Panc1 (cell line): Measurements from ENCODE around the gene ZNF474. TPM values are rescaled to one million over a fixed set of nuclear protein-coding genes. Genes with fewer than 3 reads are reported as not detected.

Experiments
- ATAC-seq: fragments of 200-7000 bp; cut with Tn5 transposase; 2 replicates; pipeline ENCODE4 v1.9.1; 2020; ENCODE audit warnings: mild to moderate bottlenecking, moderate library complexity
- BruUV-seq: library from RNA; stranded (reverse); fragments of 400-500 nt; replicated peaks from 2 replicates; lab custom pipeline; 2021; lab: Mats Ljungman, UMichigan
- CTCF ChIA-PET: fragments of 300-600 bp; sonication (Branson Sonifier 250); formaldehyde crosslinking; loops from one replicate; lab custom pipeline; 2022; ENCODE audit warnings: antibody characterized with exemption; lab: Charles Lee
- POLR2A ChIA-PET: fragments of 300-600 bp; sonication (Branson Sonifier 250); formaldehyde crosslinking; loops from one replicate; lab custom pipeline; 2022; ENCODE audit warnings: antibody characterized with exemption; lab: Charles Lee
- DNase-seq: peaks from one replicate; pipeline ENCODE4 v3.0.0-alpha.2; 2010; ENCODE audit warnings: low read depth, low spot score
- H3K27ac ChIP-seq: 2 replicates; pipeline ENCODE4 v1.5.1; 2011; ENCODE audit warnings: mild to moderate bottlenecking, low read length, inconsistent platforms
- H3K27me3 ChIP-seq: fragments of 200-500 bp; sonication (Bioruptor generic); 2 replicates; pipeline ENCODE4 v1.6.0; 2014; ENCODE audit warnings: low read length, inconsistent platforms; ENCODE audit not compliant: control insufficient read depth, insufficient read depth
- H3K36me3 ChIP-seq: fragments of 200-500 bp; sonication (Bioruptor generic); 2 replicates; pipeline ENCODE4 v1.5.1; 2014; ENCODE audit warnings: inconsistent platforms, mild to moderate bottlenecking, low read length, moderate library complexity; ENCODE audit not compliant: control insufficient read depth, insufficient read depth
- H3K4me1 ChIP-seq: 2 replicates; pipeline ENCODE4 v1.5.1; 2011; ENCODE audit warnings: inconsistent platforms, mild to moderate bottlenecking, low read length, moderate library complexity; ENCODE audit not compliant: control insufficient read depth, insufficient read depth
- H3K4me3 ChIP-seq, 2 experiments: 2 replicates each; pipeline ENCODE4 v1.5.1; 2011 to 2012; ENCODE audit warnings: low read depth in 2 of 2, low read length in 2 of 2, mild to moderate bottlenecking in 2 of 2, inconsistent platforms in 1 of 2, moderate library complexity in 1 of 2
- H3K9me3 ChIP-seq: fragments of 200-500 bp; sonication (Bioruptor generic); 2 replicates; pipeline ENCODE4 v1.5.1; 2014; ENCODE audit warnings: low read depth, mild to moderate bottlenecking, inconsistent platforms, low read length, moderate library complexity; ENCODE audit not compliant: control insufficient read depth, insufficient read depth
- POLR2AphosphoS5 ChIP-seq: IDR thresholded peaks from 2 replicates; pipeline ENCODE4 v1.6.1; 2012; ENCODE audit warnings: mild to moderate bottlenecking, low read depth, low read length, moderate library complexity
- SIN3A ChIP-seq: IDR thresholded peaks from 2 replicates; pipeline ENCODE4 v1.6.1; 2012; ENCODE audit warnings: low read depth, mild to moderate bottlenecking, low read length, moderate library complexity, borderline replicate concordance; ENCODE audit not compliant: insufficient read depth
- TCF7L2 ChIP-seq: IDR thresholded peaks from 2 replicates; pipeline ENCODE4 v1.6.1; 2011; ENCODE audit warnings: mild to moderate bottlenecking, low read depth, low read length, inconsistent platforms
- in situ Hi-C: cut with HindIII; loops from 2 replicates; pipeline ENCODE4 v1.10.0; 2016; ENCODE audit warnings: low sequenced_read_pairs, low pct_unique_long_range_greater_than_20kb
- intact Hi-C: fragments of 100-400 bp; cut with micrococcal nuclease; formaldehyde crosslinking; loops from one replicate; pipeline ENCODE4 v1.10.0; 2022; ENCODE audit not compliant: unreplicated experiment
- total RNA-seq: library from RNA; stranded (reverse); gene quantifications from one replicate; pipeline ENCODE4 v1.2.1, GENCODE V29; 2021; ENCODE audit not compliant: unreplicated experiment
- TF ChIP-seq, protein P1 (sequence below), 2 experiments: IDR thresholded peaks; 2 replicates each; pipeline ENCODE4 v1.6.1; 2011 to 2012; ENCODE audit warnings: low read depth in 2 of 2, control low read depth in 1 of 2, low read length in 1 of 2, mild to moderate bottlenecking in 1 of 2, moderate library complexity in 1 of 2; ENCODE audit not compliant: insufficient read depth in 1 of 2
- TF ChIP-seq, protein P2 (sequence below): fragments of 450-650 bp; IDR thresholded peaks from 2 replicates; pipeline ENCODE4 v1.5.1; 2017; ENCODE audit warnings: mild to moderate bottlenecking

ZNF474 gene
- total RNA-seq, 1 experiment from 2014 or later, result not detected

- ChIA-PET CTCF (no interaction called here), POLR2A (no interaction called here)
- no peak for ATAC-seq
- in situ Hi-C loops (no loop called here), intact Hi-C loops (no loop called here)
- Histone ChIP-seq H3K36me3 (no peaks in the 10 kb centered on the region), H3K27ac (no peak overlapping the region), H3K4me3 (no peak overlapping the region), H3K27me3 (no peaks in the 10 kb centered on the region), H3K9me3 (no peaks in the 10 kb centered on the region), H3K4me1 (no peaks in the 10 kb centered on the region)
- TF ChIP-seq, protein P1, sequence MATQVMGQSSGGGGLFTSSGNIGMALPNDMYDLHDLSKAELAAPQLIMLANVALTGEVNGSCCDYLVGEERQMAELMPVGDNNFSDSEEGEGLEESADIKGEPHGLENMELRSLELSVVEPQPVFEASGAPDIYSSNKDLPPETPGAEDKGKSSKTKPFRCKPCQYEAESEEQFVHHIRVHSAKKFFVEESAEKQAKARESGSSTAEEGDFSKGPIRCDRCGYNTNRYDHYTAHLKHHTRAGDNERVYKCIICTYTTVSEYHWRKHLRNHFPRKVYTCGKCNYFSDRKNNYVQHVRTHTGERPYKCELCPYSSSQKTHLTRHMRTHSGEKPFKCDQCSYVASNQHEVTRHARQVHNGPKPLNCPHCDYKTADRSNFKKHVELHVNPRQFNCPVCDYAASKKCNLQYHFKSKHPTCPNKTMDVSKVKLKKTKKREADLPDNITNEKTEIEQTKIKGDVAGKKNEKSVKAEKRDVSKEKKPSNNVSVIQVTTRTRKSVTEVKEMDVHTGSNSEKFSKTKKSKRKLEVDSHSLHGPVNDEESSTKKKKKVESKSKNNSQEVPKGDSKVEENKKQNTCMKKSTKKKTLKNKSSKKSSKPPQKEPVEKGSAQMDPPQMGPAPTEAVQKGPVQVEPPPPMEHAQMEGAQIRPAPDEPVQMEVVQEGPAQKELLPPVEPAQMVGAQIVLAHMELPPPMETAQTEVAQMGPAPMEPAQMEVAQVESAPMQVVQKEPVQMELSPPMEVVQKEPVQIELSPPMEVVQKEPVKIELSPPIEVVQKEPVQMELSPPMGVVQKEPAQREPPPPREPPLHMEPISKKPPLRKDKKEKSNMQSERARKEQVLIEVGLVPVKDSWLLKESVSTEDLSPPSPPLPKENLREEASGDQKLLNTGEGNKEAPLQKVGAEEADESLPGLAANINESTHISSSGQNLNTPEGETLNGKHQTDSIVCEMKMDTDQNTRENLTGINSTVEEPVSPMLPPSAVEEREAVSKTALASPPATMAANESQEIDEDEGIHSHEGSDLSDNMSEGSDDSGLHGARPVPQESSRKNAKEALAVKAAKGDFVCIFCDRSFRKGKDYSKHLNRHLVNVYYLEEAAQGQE (IDR thresholded peaks at IDR 0.05; ENCODE audit: insufficient read depth in 1 of 2, low read depth in 2 of 2, low read length in 1 of 2), result no peak
- no peak for TF ChIP-seq POLR2AphosphoS5
- TF ChIP-seq SIN3A, result no peak
- TF ChIP-seq, protein P2, sequence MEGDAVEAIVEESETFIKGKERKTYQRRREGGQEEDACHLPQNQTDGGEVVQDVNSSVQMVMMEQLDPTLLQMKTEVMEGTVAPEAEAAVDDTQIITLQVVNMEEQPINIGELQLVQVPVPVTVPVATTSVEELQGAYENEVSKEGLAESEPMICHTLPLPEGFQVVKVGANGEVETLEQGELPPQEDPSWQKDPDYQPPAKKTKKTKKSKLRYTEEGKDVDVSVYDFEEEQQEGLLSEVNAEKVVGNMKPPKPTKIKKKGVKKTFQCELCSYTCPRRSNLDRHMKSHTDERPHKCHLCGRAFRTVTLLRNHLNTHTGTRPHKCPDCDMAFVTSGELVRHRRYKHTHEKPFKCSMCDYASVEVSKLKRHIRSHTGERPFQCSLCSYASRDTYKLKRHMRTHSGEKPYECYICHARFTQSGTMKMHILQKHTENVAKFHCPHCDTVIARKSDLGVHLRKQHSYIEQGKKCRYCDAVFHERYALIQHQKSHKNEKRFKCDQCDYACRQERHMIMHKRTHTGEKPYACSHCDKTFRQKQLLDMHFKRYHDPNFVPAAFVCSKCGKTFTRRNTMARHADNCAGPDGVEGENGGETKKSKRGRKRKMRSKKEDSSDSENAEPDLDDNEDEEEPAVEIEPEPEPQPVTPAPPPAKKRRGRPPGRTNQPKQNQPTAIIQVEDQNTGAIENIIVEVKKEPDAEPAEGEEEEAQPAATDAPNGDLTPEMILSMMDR, result no peak
- no peak for TF ChIP-seq TCF7L2
- no peak for DNase-seq
- no TSS peak for BruUV-seq
Observed at GRCh38 chr5:122180146-122180712, 50.9 kb downstream of the ZNF474 start.

- no peaks in the 10 kb centered on the region for H3K27me3 ChIP-seq
- intact Hi-C loops (no loop called here), in situ Hi-C loops (no loop called here)
- no TSS peak for BruUV-seq
- CTCF ChIA-PET, result no interaction called here
- POLR2A ChIA-PET, result no interaction called here
- no peaks in the 10 kb centered on the region for H3K36me3 ChIP-seq
- ATAC-seq, result no peak
- H3K4me3 ChIP-seq, result no peak overlapping the region
- TF ChIP-seq, protein P2, result no peak
- no peak for TF ChIP-seq TCF7L2
- no peak for TF ChIP-seq SIN3A
- no peak for TF ChIP-seq POLR2AphosphoS5
- TF ChIP-seq, protein P1 (IDR thresholded peaks at IDR 0.05; ENCODE audit: insufficient read depth in 1 of 2, low read depth in 2 of 2, low read length in 1 of 2), result no peak
- no peaks in the 10 kb centered on the region for H3K9me3 ChIP-seq
- peak; percentile 35 for DNase-seq
- H3K4me1 ChIP-seq, result no peaks in the 10 kb centered on the region
- H3K27ac ChIP-seq, result no peak overlapping the region
Observed at GRCh38 chr5:122180863-122181548, 51.7 kb downstream of the ZNF474 start.
